GM10248 (cell line): ENCODE results near the gene IL1RAPL2.

Source experiments
- CTCF ChIA-PET: fragments of 300-600 bp; sonication (Branson Sonifier 250); formaldehyde crosslinking; extraction: SDS; loops from one replicate; lab custom pipeline; 2021; ENCODE audit warnings: antibody characterized with exemption; lab: Yijun Ruan, JAX
- POLR2A ChIA-PET: fragments of 350-650 bp; sonication (Branson Sonifier 250); formaldehyde crosslinking; extraction: SDS; loops from one replicate; lab custom pipeline; 2020; ENCODE audit warnings: antibody characterized with exemption; lab: Yijun Ruan, JAX
- DNase-seq: peaks from one replicate; pipeline ENCODE4 v3.0.0; 2012; ENCODE audit errors: extremely low spot score
- TF ChIP-seq, protein P1 (sequence below): IDR thresholded peaks from 2 replicates; pipeline ENCODE4 v1.5.1; 2012; ENCODE audit warnings: mild to moderate bottlenecking, low read depth; ENCODE audit errors: extremely low read depth, missing control alignments, control extremely low read depth

IL1RAPL2 gene

DNA sequence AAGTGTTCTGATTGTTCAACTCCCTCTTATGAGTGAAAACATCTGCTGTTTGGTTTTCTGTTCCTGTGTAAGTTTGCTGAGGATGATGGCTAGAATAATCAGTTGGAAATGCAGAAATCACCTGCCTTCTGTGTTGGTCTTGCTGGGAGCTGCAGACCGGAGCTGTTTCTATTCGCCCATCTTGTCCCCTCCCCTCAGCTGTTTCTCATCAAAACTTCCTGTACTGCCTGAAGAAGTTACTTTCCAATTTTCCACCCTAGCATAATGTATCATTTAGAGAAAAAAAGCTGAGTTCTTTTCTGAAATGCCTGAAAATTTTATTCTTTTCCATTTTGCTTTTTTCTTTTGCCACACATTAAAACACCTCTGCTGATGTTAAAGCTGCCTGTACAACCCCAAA is 486.9 kb downstream of the IL1RAPL2 start:
- DNase-seq: no peak
- POLR2A ChIA-PET: no interaction called here
- CTCF ChIA-PET: no interaction called here
- TF ChIP-seq, protein P1, sequence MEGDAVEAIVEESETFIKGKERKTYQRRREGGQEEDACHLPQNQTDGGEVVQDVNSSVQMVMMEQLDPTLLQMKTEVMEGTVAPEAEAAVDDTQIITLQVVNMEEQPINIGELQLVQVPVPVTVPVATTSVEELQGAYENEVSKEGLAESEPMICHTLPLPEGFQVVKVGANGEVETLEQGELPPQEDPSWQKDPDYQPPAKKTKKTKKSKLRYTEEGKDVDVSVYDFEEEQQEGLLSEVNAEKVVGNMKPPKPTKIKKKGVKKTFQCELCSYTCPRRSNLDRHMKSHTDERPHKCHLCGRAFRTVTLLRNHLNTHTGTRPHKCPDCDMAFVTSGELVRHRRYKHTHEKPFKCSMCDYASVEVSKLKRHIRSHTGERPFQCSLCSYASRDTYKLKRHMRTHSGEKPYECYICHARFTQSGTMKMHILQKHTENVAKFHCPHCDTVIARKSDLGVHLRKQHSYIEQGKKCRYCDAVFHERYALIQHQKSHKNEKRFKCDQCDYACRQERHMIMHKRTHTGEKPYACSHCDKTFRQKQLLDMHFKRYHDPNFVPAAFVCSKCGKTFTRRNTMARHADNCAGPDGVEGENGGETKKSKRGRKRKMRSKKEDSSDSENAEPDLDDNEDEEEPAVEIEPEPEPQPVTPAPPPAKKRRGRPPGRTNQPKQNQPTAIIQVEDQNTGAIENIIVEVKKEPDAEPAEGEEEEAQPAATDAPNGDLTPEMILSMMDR: no peak

DNA sequence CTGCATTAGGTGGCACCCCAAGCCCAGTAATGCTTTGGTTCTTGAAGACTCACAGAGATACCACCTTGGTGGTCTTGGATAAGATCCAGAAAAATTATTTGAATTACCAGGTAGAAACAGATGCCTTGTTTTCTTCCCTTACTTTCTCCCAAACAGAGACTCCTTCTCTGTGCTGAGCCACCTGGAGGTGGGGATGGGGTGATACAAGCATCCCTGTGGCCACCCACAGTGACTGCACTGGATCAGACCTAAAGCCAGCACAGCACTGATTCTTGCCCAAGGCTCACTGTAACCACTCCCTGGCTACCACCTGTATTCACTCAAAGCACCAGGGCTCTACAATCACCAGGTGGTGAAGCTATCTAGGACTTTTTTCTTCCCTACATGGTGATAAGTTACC is 497.7 kb downstream of the IL1RAPL2 start:
- ChIA-PET CTCF (no interaction called here), POLR2A (no interaction called here)
- TF ChIP-seq, protein P1: no peak
- DNase-seq: no peak

DNA sequence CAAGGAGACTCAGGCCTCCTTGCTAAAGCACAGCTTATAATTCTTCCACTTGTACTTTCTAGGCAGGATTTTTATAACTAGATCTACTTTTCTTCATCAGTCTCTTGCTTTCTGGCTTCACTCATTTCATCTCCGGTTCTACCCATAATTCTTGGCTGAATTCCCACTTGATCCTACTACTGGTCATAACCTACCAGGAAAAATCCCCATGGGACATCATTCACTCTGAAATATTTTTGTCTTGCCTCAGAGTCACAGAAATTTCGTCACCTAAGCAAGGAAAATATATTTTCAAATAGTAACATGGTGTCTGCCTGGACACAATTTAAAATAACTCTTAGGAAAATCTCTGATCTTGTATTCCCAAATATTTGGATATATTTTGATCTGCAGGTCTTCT is 532.2 kb downstream of the IL1RAPL2 start:
- TF ChIP-seq, protein P1: no peak
- CTCF ChIA-PET: no interaction called here
- no peak for DNase-seq
- POLR2A ChIA-PET: no interaction called here

DNA sequence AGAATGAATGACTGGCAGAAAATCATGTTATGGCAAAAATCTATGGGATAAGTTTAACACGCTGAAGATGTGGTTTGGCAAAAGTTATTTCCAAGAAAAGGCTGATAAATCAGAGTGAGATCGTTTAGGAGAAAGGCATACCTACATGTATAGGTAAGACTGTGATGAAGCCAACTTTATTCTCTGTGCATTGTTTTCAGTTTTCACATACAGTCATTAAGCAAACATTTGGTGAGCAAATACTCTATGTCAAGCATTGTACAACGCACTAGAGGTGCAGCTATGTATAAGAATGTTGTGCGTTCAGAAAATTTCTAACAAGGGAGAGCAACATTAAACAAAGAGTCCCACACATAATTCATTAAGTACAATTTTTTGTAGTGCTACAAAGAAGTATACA is 532.8 kb downstream of the IL1RAPL2 start:
- no peak for DNase-seq
- CTCF ChIA-PET: no interaction called here
- POLR2A ChIA-PET: no interaction called here
- TF ChIP-seq, protein P1: no peak

DNA sequence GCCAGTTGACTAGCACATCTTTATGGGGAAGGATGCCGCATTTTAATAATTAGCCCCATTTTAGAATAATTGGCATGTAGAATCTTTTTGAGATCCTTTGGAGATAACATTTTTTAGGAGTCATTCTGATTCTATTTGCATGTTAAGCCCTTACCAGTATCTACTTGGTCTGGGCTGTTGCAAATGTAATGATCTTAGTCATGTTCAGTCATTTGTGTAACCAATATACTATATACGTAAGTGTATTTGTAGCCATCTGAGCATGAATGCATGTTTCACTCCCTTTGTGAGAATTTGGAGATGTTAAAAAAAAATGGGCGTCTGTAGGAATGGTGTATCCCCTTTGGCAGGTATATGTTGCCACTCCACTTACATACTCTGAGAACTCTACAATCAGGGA is 535.4 kb downstream of the IL1RAPL2 start:
- ChIA-PET POLR2A (no interaction called here), CTCF (no interaction called here)
- TF ChIP-seq, protein P1: no peak
- no peak for DNase-seq

DNA sequence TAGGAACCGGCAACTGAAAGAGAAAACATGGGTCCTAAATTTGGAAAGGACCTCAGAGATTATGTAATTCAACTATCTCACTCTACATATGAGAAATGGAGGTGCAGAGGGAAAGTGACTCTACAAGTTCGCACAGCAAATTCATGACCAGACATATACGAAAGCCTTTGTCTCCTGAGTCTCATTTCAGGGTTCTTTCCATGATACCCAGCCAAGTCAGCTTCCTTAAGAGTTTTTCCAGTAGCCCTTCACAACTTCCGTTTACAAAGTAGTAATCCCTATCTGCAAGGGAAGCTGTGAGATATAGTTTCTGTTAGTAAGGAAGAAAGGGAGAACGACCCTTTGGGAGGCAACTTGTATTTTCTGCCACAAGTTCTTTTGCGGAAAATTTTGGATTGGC is 543.9 kb downstream of the IL1RAPL2 start:
- POLR2A ChIA-PET: no interaction called here
- no peak for DNase-seq
- CTCF ChIA-PET: no interaction called here

More for the DNA sequence above, 543.9 kb downstream of the IL1RAPL2 start:
- TF ChIP-seq, protein P1: no peak
